ENCODE data around the gene SERPINB11. TPM values are rescaled to one million over a fixed set of nuclear protein-coding genes. Genes with fewer than 3 reads are reported as not detected.
"Not testable (repeated sequence)": the region's sequence is repeated elsewhere in the genome, so short reads cannot be mapped to it uniquely, and the experiment has no call there.

Gene SERPINB11
- total RNA-seq, 1 donor from 2014 or later = 0.77 TPM

DNA sequence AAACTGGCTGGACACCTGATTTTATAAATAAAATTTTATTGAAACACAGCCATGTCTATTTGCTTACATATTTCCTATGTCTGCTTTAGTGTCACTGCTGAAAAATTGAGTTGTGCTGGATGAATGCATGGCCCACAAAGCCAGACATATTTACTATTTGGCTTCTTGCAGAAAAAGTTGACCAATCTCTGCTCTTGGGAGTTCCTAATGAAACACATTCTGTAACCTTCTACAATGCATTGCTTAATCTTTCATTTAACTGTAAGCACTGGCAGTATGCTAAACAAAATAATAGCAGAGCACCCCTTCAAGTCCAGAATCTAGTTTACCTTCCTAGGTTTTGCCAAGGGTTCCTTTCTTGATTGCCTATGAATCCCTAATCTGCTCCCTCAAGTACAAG lies 54.8 kb downstream of the SERPINB11 start:
- no peak overlapping the region for H3K4me3 ChIP-seq
- TF ChIP-seq, protein P1, sequence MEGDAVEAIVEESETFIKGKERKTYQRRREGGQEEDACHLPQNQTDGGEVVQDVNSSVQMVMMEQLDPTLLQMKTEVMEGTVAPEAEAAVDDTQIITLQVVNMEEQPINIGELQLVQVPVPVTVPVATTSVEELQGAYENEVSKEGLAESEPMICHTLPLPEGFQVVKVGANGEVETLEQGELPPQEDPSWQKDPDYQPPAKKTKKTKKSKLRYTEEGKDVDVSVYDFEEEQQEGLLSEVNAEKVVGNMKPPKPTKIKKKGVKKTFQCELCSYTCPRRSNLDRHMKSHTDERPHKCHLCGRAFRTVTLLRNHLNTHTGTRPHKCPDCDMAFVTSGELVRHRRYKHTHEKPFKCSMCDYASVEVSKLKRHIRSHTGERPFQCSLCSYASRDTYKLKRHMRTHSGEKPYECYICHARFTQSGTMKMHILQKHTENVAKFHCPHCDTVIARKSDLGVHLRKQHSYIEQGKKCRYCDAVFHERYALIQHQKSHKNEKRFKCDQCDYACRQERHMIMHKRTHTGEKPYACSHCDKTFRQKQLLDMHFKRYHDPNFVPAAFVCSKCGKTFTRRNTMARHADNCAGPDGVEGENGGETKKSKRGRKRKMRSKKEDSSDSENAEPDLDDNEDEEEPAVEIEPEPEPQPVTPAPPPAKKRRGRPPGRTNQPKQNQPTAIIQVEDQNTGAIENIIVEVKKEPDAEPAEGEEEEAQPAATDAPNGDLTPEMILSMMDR (IDR thresholded peaks at IDR 0.05) = no peak
- H3K36me3 ChIP-seq = no peaks in the 10 kb centered on the region
- peaks cover 5% of the 10 kb centered on the region for H3K9me3 ChIP-seq
- intact Hi-C loops (cut with DNase I) = no loop called here
- H3K27me3 ChIP-seq (ENCODE audit: low read depth) = no peaks in the 10 kb centered on the region
- no peak for ATAC-seq
- H3K27ac ChIP-seq = no peak overlapping the region
- no peak for DNase-seq
- H3K4me1 ChIP-seq = no peaks in the 10 kb centered on the region

DNA sequence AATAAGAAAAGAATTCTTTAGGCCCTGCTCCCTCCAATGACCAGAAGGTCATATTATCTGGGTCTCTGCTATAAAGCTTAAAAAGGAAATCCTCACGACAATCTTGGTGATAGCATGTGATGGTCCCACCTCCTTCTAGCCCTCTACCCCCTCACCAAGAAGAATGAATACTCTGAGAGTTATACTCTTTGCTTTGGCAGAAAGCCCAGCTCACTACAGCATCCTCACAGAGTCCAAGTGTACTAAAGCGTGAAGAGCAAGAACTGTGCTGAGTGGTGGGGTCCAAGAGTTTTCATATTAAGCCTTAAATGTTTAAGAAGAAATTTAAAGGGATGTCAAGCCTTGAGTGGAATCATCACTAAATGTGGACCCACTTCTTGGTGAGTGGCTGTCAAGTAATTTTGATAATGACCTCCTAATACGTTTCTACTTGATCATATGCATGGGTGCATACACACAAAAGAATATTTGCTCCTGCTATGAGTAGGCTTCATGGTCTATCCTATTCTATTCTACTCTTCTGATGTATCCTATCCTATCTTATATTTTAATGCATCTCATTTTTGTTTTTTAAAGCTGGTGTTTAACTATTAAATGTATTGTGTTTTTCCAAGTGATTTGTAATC lies 56.0 kb downstream of the SERPINB11 start:
- Histone ChIP-seq H3K27me3 (ENCODE audit: low read depth) (no peaks in the 10 kb centered on the region), H3K36me3 (no peaks in the 10 kb centered on the region), H3K4me3 (no peak overlapping the region), H3K4me1 (no peaks in the 10 kb centered on the region), H3K9me3 (peaks cover 5% of the 10 kb centered on the region), H3K27ac (no peak overlapping the region)
- intact Hi-C loops (cut with DNase I) = no loop called here
- ATAC-seq (no peak), DNase-seq (no peak)
- TF ChIP-seq, protein P1 (IDR thresholded peaks at IDR 0.05) = no peak

GRCh38 chr18:63759786-63760185 lies 57.0 kb downstream of the SERPINB11 start:
- H3K27me3 ChIP-seq (ENCODE audit: low read depth); H3K36me3 ChIP-seq; H3K4me1 ChIP-seq; H3K27ac ChIP-seq; DNase-seq; ATAC-seq; H3K4me3 ChIP-seq; H3K9me3 ChIP-seq; intact Hi-C loops (cut with DNase I): not testable (repeated sequence)

DNA sequence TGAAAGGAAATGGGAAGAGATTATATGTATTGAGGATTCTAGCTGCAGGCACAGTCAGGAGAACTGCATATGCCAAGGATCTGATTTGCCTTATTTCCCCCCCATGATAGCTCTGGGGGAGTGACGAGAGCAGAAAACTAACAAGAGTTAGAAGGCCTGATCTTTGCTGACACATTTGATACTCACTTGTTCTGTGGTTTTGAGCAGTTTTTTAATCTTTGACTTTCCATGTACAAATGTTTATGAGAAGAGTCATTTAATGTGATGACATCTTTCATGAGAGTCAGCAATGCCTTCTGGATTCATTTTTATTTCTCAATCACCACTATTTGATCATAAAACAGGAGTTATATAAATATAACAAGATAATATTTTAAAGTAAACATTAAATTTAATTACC lies 59.8 kb downstream of the SERPINB11 start:
- no peak for DNase-seq
- no peak for ATAC-seq
- Histone ChIP-seq H3K9me3 (peaks cover 5% of the 10 kb centered on the region), H3K36me3 (no peaks in the 10 kb centered on the region), H3K4me1 (no peaks in the 10 kb centered on the region), H3K27ac (no peak overlapping the region), H3K27me3 (ENCODE audit: low read depth) (no peaks in the 10 kb centered on the region), H3K4me3 (no peak overlapping the region)
- intact Hi-C loops (cut with DNase I) = no loop called here
- TF ChIP-seq, protein P1 (IDR thresholded peaks at IDR 0.05) = no peak

- Histone ChIP-seq H3K27ac (no peak overlapping the region), H3K36me3 (no peaks in the 10 kb centered on the region), H3K4me3 (no peak overlapping the region), H3K27me3 (ENCODE audit: low read depth) (no peaks in the 10 kb centered on the region), H3K4me1 (no peaks in the 10 kb centered on the region), H3K9me3 (peaks cover 5% of the 10 kb centered on the region)
- intact Hi-C loops (cut with DNase I) = no loop called here
- DNase-seq (no peak), ATAC-seq (no peak)
- TF ChIP-seq, protein P1 (IDR thresholded peaks at IDR 0.05) = no peak
These were observed 61.3 kb downstream of the SERPINB11 start for GRCh38 chr18:63763831-63764600.

DNA sequence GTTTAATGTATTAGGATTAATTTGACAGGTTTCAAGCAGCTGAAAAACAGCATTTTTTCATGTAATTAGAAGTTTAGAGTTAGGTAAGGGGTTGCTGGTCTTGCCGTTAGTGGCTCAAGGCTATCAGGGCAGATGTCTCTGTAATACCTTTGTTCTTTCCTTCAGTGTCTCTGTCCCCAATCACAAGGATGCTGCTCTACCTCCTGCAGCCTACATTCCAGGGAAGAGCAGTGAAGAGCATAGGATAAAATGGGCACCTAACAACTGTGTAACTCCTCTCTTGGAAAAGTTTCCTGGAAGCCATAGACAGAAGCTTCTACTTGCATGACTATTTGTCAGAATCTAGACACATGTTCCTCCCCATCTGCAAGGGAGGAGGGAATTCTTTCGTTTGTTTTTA lies 63.1 kb downstream of the SERPINB11 start:
- ATAC-seq (no peak), DNase-seq (no peak)
- Histone ChIP-seq H3K36me3 (no peaks in the 10 kb centered on the region), H3K9me3 (no peaks in the 10 kb centered on the region), H3K4me3 (no peak overlapping the region), H3K27ac (no peak overlapping the region), H3K4me1 (no peaks in the 10 kb centered on the region), H3K27me3 (ENCODE audit: low read depth) (no peaks in the 10 kb centered on the region)
- TF ChIP-seq, protein P1 (IDR thresholded peaks at IDR 0.05) = no peak
- intact Hi-C loops (cut with DNase I) = no loop called here

Data from lower lobe of right lung (tissue), 2 donors.